Thymus (tissue), 11 donors: ENCODE measurements around the gene AHCYL2. TPM values are rescaled to one million over a fixed set of nuclear protein-coding genes. Genes with fewer than 3 reads are reported as not detected.

ENCODE experiments used
- DNase-seq, 9 donors: peaks; one replicate each; pipeline ENCODE4 v3.0.0-alpha.2; 2013; ENCODE audit warnings: low spot score in 9 of 9, low read depth in 6 of 9, missing footprints in 1 of 9
- H3K27ac ChIP-seq, 2 donors: one replicate each; pipeline ENCODE4 v1.5.1; 2013; ENCODE audit warnings: control low read depth in 1 of 2, low read depth in 1 of 2, low read length in 1 of 2, mild to moderate bottlenecking in 1 of 2, moderate library complexity in 1 of 2
- H3K27me3 ChIP-seq, 2 donors: one replicate each; pipeline ENCODE4 v1.5.1; 2013; ENCODE audit warnings: low read length in 1 of 2; ENCODE audit not compliant: control insufficient read depth in 2 of 2, insufficient read depth in 1 of 2
- H3K36me3 ChIP-seq, 2 donors: one replicate each; pipeline ENCODE4 v1.5.1; 2013; ENCODE audit warnings: low read length in 1 of 2, mild to moderate bottlenecking in 1 of 2, moderate library complexity in 1 of 2; ENCODE audit not compliant: control insufficient read depth in 2 of 2, insufficient read depth in 2 of 2
- H3K4me1 ChIP-seq, 2 donors: one replicate each; pipeline ENCODE4 v1.5.1; 2013; ENCODE audit warnings: low read length in 2 of 2; ENCODE audit not compliant: control insufficient read depth in 2 of 2, insufficient read depth in 2 of 2
- H3K4me3 ChIP-seq, 2 donors: one replicate each; pipeline ENCODE4 v1.5.1; 2013; ENCODE audit warnings: low read length in 2 of 2, control low read depth in 1 of 2, mild to moderate bottlenecking in 1 of 2
- H3K9me3 ChIP-seq, 2 donors: one replicate each; pipeline ENCODE4 v1.5.1; 2013; ENCODE audit warnings: low read length in 1 of 2, mild to moderate bottlenecking in 1 of 2; ENCODE audit not compliant: control insufficient read depth in 2 of 2, insufficient read depth in 1 of 2
- WGBS: extraction: QIAGEN DNeasy Blood & Tissue Kit; methylation state at CpG from one replicate; pipeline ENCODE4 v1.1.7; 2013; 5-methylcytosine and 5-hydroxymethylcytosine counted together
- polyA plus RNA-seq: library from polyadenylated mRNA; stranded (reverse); fragments of 200-250 nt; gene quantifications from one replicate; pipeline ENCODE4 v1.2.3, GENCODE V29; 2013
- total RNA-seq: library from RNA; stranded (reverse); fragments of 120-200 nt; gene quantifications from one replicate; pipeline ENCODE4 v1.2.4, GENCODE V29; 2013
- donor health status: healthy.

The AHCYL2 gene
- total and polyA plus RNA-seq, 2 donors, result 6.6 to 6.8 TPM

GRCh38 chr7:129311429-129311828, 86.6 kb downstream of the AHCYL2 start:
- H3K4me1 ChIP-seq, result no peaks in the 10 kb centered on the region
- H3K9me3 ChIP-seq, result no peaks in the 10 kb centered on the region
- WGBS, result 96% methylated on average over 5 of the region's 5 CpGs
- no peaks in the 10 kb centered on the region for H3K36me3 ChIP-seq
- H3K4me3 ChIP-seq, result no peak overlapping the region
- H3K27ac ChIP-seq, result no peak overlapping the region
- no peaks in the 10 kb centered on the region for H3K27me3 ChIP-seq
- DNase-seq, result no peak

- Histone ChIP-seq H3K4me3 (no peak overlapping the region), H3K4me1 (no peaks in the 10 kb centered on the region), H3K9me3 (no peaks in the 10 kb centered on the region), H3K36me3 (no peaks in the 10 kb centered on the region), H3K27ac (no peak overlapping the region), H3K27me3 (no peaks in the 10 kb centered on the region)
- 98% methylated on average over 3 of the region's 3 CpGs for WGBS
- no peak for DNase-seq
Measured at GRCh38 chr7:129313282-129313681, 88.5 kb downstream of the AHCYL2 start.

GRCh38 chr7:129315960-129316359, 91.1 kb downstream of the AHCYL2 start:
- Histone ChIP-seq H3K4me3 (no peak overlapping the region), H3K36me3 (no peaks in the 10 kb centered on the region), H3K4me1 (no peaks in the 10 kb centered on the region), H3K27ac (no peak overlapping the region), H3K27me3 (no peaks in the 10 kb centered on the region), H3K9me3 (no peaks in the 10 kb centered on the region)
- no peak for DNase-seq
- WGBS, result 92% methylated on average over 2 of the region's 2 CpGs

GRCh38 chr7:129317450-129317849, 92.6 kb downstream of the AHCYL2 start:
- H3K4me1 ChIP-seq, result no peaks in the 10 kb centered on the region
- 97% methylated on average over 2 of the region's 2 CpGs for WGBS
- H3K36me3 ChIP-seq, result no peaks in the 10 kb centered on the region
- no peak for DNase-seq
- H3K27me3 ChIP-seq, result no peaks in the 10 kb centered on the region
- no peak overlapping the region for H3K4me3 ChIP-seq
- H3K27ac ChIP-seq, result no peak overlapping the region
- peaks cover 0 to under 1% of the 10 kb centered on the region in 2 donors for H3K9me3 ChIP-seq

GRCh38 chr7:129327076-129327475, 102.2 kb downstream of the AHCYL2 start:
- H3K36me3 ChIP-seq, result no peaks in the 10 kb centered on the region
- WGBS, result 95% methylated on average over 1 of the region's 1 CpG
- H3K27ac ChIP-seq, result no peak overlapping the region
- peaks cover 0 to 4% of the 10 kb centered on the region in 2 donors for H3K9me3 ChIP-seq
- no peak for DNase-seq
- no peak overlapping the region for H3K4me3 ChIP-seq
- H3K4me1 ChIP-seq, result no peaks in the 10 kb centered on the region
- H3K27me3 ChIP-seq, result no peaks in the 10 kb centered on the region

- H3K27ac ChIP-seq, result no peak overlapping the region
- 98% methylated on average over 3 of the region's 3 CpGs for WGBS
Measured at GRCh38 chr7:129332254-129333035, 107.6 kb downstream of the AHCYL2 start.

GRCh38 chr7:129334473-129334872, 109.6 kb downstream of the AHCYL2 start:
- no peak for DNase-seq
- WGBS, result 98% methylated on average over 3 of the region's 3 CpGs
- H3K4me1 ChIP-seq, result no peaks in the 10 kb centered on the region
- no peaks in the 10 kb centered on the region for H3K27me3 ChIP-seq
- no peak overlapping the region for H3K4me3 ChIP-seq
- H3K9me3 ChIP-seq, result no peaks in the 10 kb centered on the region
- H3K27ac ChIP-seq, result no peak overlapping the region
- H3K36me3 ChIP-seq, result no peaks in the 10 kb centered on the region

More at GRCh38 chr7:129332254-129333035, 107.6 kb downstream of the AHCYL2 start:
- Histone ChIP-seq H3K27me3 (no peaks in the 10 kb centered on the region), H3K36me3 (no peaks in the 10 kb centered on the region), H3K4me1 (no peaks in the 10 kb centered on the region), H3K4me3 (no peak overlapping the region), H3K9me3 (no peaks in the 10 kb centered on the region)
- no peak for DNase-seq

- peaks cover 0 to 5% of the 10 kb centered on the region in 2 donors for H3K4me1 ChIP-seq
- no peaks in the 10 kb centered on the region for H3K27me3 ChIP-seq
- no peaks in the 10 kb centered on the region for H3K9me3 ChIP-seq
- no peak overlapping the region for H3K4me3 ChIP-seq
- no peaks in the 10 kb centered on the region for H3K36me3 ChIP-seq
- DNase-seq, result no peak
- H3K27ac ChIP-seq, result no peak overlapping the region
- 95% methylated on average over 2 of the region's 2 CpGs for WGBS
Measured at GRCh38 chr7:129338450-129338849, 113.6 kb downstream of the AHCYL2 start.

GRCh38 chr7:129341212-129341611, 116.4 kb downstream of the AHCYL2 start:
- H3K4me3 ChIP-seq, result no peak overlapping the region
- H3K4me1 ChIP-seq, result peaks cover 0 to 5% of the 10 kb centered on the region in 2 donors
- H3K27me3 ChIP-seq, result no peaks in the 10 kb centered on the region
- H3K9me3 ChIP-seq, result no peaks in the 10 kb centered on the region
- no peak overlapping the region for H3K27ac ChIP-seq
- H3K36me3 ChIP-seq, result no peaks in the 10 kb centered on the region
- peak in 2 of 9 donors; percentile 2 to 12 for DNase-seq
- 45% methylated on average over 1 of the region's 1 CpG for WGBS
